Vagina (tissue), 2 donors: Measurements from ENCODE around the gene ZNF516. TPM values are rescaled to one million over a fixed set of nuclear protein-coding genes. Genes with fewer than 3 reads are reported as not detected.

Experiments used
- DNase-seq, 2 donors: peaks; one replicate each; pipeline ENCODE4 v3.0.0-alpha.2; 2017; ENCODE audit errors: extremely low spot score in 2 of 2
- H3K27ac ChIP-seq: fragments of 200-600 bp; sonication (generic); one replicate; pipeline ENCODE4 v1.5.1; 2019
- H3K27me3 ChIP-seq: fragments of 200-600 bp; sonication (generic); one replicate; pipeline ENCODE4 v1.5.1; 2019
- H3K36me3 ChIP-seq, 2 donors: fragments of 200-600 bp; sonication (generic); one replicate each; pipeline ENCODE4 v1.5.1; 2017 to 2019
- H3K4me1 ChIP-seq: fragments of 200-600 bp; sonication (generic); one replicate; pipeline ENCODE4 v1.5.1; 2019
- H3K4me3 ChIP-seq, 2 donors: fragments of 200-600 bp; sonication (generic); 1 replicate in 1 of 2; 2 replicates in 1 of 2; pipeline ENCODE4 v1.5.1; 2016 to 2019
- H3K9me3 ChIP-seq: fragments of 200-600 bp; sonication (generic); one replicate; pipeline ENCODE4 v1.5.1; 2019
- CTCF ChIP-seq, 3 experiments: fragments of 450-650 bp in 2 of 3; fragments of 200-600 bp in 1 of 3; sonication (generic) in 1 of 3; IDR thresholded peaks; one replicate each; pipeline ENCODE4 v1.5.1; 2017 to 2019; ENCODE audit warnings: antibody characterized with exemption in 3 of 3, mild to moderate bottlenecking in 2 of 3, moderate library complexity in 2 of 3
- POLR2A ChIP-seq, 2 donors: fragments of 450-650 bp; IDR thresholded peaks; one replicate each; pipeline ENCODE4 v1.6.1; 2017; ENCODE audit warnings: antibody characterized with exemption in 2 of 2, mild to moderate bottlenecking in 2 of 2, moderate library complexity in 2 of 2
- POLR2AphosphoS5 ChIP-seq, 2 donors: sonication (generic); formaldehyde crosslinking; IDR thresholded peaks; one replicate each; pipeline ENCODE4 v1.9.0; 2017; ENCODE audit warnings: antibody characterized with exemption in 2 of 2, mild to moderate bottlenecking in 2 of 2, low read depth in 1 of 2; ENCODE audit not compliant: insufficient read depth in 1 of 2
- intact Hi-C: fragments of 100-400 bp; cut with DNase I; formaldehyde crosslinking; loops from one replicate; pipeline ENCODE4 v1.15.1; 2023
- total RNA-seq: library from RNA; depleted of rRNA; stranded (reverse); fragments of >200 nt; gene quantifications from one replicate; pipeline ENCODE4 v1.2.3, GENCODE V29; 2016

The ZNF516 gene
- total RNA-seq, 1 donor from 2014 or later = 46.4 TPM

GRCh38 chr18:76318607-76319006 is 176.4 kb downstream of the ZNF516 start:
- no peak for TF ChIP-seq POLR2A (IDR thresholded peaks at IDR 0.05)
- H3K27ac ChIP-seq = no peak overlapping the region
- no peak for DNase-seq
- no peaks in the 10 kb centered on the region for H3K9me3 ChIP-seq
- H3K4me3 ChIP-seq = no peak overlapping the region
- no peaks in the 10 kb centered on the region for H3K36me3 ChIP-seq
- H3K4me1 ChIP-seq = no peaks in the 10 kb centered on the region
- intact Hi-C loops = no loop called here
- H3K27me3 ChIP-seq = no peaks in the 10 kb centered on the region

GRCh38 chr18:76317136-76317535 is 177.9 kb downstream of the ZNF516 start:
- H3K36me3 ChIP-seq = no peaks in the 10 kb centered on the region
- no peak for DNase-seq
- no peaks in the 10 kb centered on the region for H3K27me3 ChIP-seq
- TF ChIP-seq POLR2AphosphoS5 (IDR thresholded peaks at IDR 0.05; ENCODE audit: insufficient read depth in 1 of 2, low read depth in 1 of 2) (no peak), POLR2A (IDR thresholded peaks at IDR 0.05) (no peak), CTCF (IDR thresholded peaks at IDR 0.05) (no peak)
- H3K9me3 ChIP-seq = no peaks in the 10 kb centered on the region
- intact Hi-C loops = no loop called here
- no peak overlapping the region for H3K27ac ChIP-seq
- H3K4me1 ChIP-seq = no peaks in the 10 kb centered on the region
- H3K4me3 ChIP-seq = no peak overlapping the region

- Histone ChIP-seq H3K9me3 (no peaks in the 10 kb centered on the region), H3K4me1 (no peaks in the 10 kb centered on the region), H3K36me3 (no peaks in the 10 kb centered on the region), H3K27ac (no peak overlapping the region), H3K4me3 (no peak overlapping the region), H3K27me3 (no peaks in the 10 kb centered on the region)
- intact Hi-C loops = no loop called here
- DNase-seq = no peak
- TF ChIP-seq POLR2A (IDR thresholded peaks at IDR 0.05) (no peak), CTCF (IDR thresholded peaks at IDR 0.05) (no peak), POLR2AphosphoS5 (IDR thresholded peaks at IDR 0.05; ENCODE audit: insufficient read depth in 1 of 2, low read depth in 1 of 2) (no peak)
Observed at GRCh38 chr18:76315722-76316230, 179.3 kb downstream of the ZNF516 start.

- Histone ChIP-seq H3K9me3 (no peaks in the 10 kb centered on the region), H3K27me3 (no peaks in the 10 kb centered on the region), H3K36me3 (no peaks in the 10 kb centered on the region), H3K27ac (no peak overlapping the region), H3K4me1 (no peaks in the 10 kb centered on the region), H3K4me3 (no peak overlapping the region)
- no peak for DNase-seq
- intact Hi-C loops = no loop called here
- TF ChIP-seq POLR2AphosphoS5 (IDR thresholded peaks at IDR 0.05; ENCODE audit: insufficient read depth in 1 of 2, low read depth in 1 of 2) (no peak), POLR2A (IDR thresholded peaks at IDR 0.05) (no peak), CTCF (IDR thresholded peaks at IDR 0.05) (no peak)
Observed at GRCh38 chr18:76314496-76314895, 180.5 kb downstream of the ZNF516 start.

- no peaks in the 10 kb centered on the region for H3K27me3 ChIP-seq
- no peak overlapping the region for H3K4me3 ChIP-seq
- no peak for TF ChIP-seq POLR2AphosphoS5 (IDR thresholded peaks at IDR 0.05; ENCODE audit: insufficient read depth in 1 of 2, low read depth in 1 of 2)
- TF ChIP-seq POLR2A (IDR thresholded peaks at IDR 0.05) = no peak
- TF ChIP-seq CTCF (IDR thresholded peaks at IDR 0.05) = no peak
- no peak for DNase-seq
- no peaks in the 10 kb centered on the region for H3K4me1 ChIP-seq
- H3K27ac ChIP-seq = no peak overlapping the region
- no peaks in the 10 kb centered on the region for H3K36me3 ChIP-seq
- no peaks in the 10 kb centered on the region for H3K9me3 ChIP-seq
- intact Hi-C loops = no loop called here
Observed at GRCh38 chr18:76314015-76314414, 181.0 kb downstream of the ZNF516 start.
